GM12878 (cell line): ENCODE measurements around the gene CPHXL.

ENCODE experiments used
- NR2C2 ChIP-seq: IDR thresholded peaks from 2 replicates; pipeline ENCODE4 v1.6.1; 2011; ENCODE audit warnings: borderline replicate concordance, low read depth; ENCODE audit not compliant: control insufficient read depth, insufficient read length
- POLR2AphosphoS5 ChIP-seq: IDR thresholded peaks from 2 replicates; pipeline ENCODE4 v1.6.1; 2011; ENCODE audit warnings: mild to moderate bottlenecking, low read length, inconsistent platforms
- RFX5 ChIP-seq: IDR thresholded peaks from 2 replicates; pipeline ENCODE4 v1.6.1; 2011; ENCODE audit warnings: low read depth, low read length, improper control_type of control experiment
- ZNF384 ChIP-seq: IDR thresholded peaks from 2 replicates; pipeline ENCODE4 v1.6.1; 2012; ENCODE audit warnings: low read depth, mild to moderate bottlenecking, low read length, improper control_type of control experiment, borderline replicate concordance
- TF ChIP-seq, protein P1 (sequence below), 3 experiments: IDR thresholded peaks in 2 of 3; conservative IDR thresholded peaks in 1 of 3; 2 replicates each; pipeline ENCODE4 v1.5.1; 2011; ENCODE audit warnings: low read depth in 3 of 3, low read length in 3 of 3, mild to moderate bottlenecking in 3 of 3, control low read depth in 2 of 3, moderate library complexity in 2 of 3, inconsistent platforms in 1 of 3, mixed read lengths in 1 of 3; ENCODE audit not compliant: control insufficient read depth in 2 of 3, insufficient read depth in 1 of 3; ENCODE audit errors: extremely low read depth in 1 of 3

DNA sequence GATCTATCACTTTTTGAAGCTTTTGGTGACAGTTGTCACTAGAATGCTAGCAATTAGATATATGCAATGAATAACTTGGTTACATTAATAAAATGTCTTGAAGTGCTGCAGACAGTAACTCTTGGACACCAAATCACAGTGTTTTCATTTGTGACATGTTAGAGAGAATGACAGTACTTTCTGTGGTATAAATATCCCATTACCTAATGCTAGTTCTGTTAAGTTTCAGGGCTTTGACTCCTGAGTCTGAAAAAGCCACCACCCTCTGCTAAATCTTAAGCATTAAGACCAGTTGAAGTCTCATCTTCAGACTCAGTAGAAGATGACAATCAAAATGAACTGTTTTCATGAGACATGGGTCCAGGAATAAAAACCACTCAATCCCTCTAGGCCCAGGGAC is 38.9 kb downstream of the CPHXL start:
- TF ChIP-seq, protein P1, sequence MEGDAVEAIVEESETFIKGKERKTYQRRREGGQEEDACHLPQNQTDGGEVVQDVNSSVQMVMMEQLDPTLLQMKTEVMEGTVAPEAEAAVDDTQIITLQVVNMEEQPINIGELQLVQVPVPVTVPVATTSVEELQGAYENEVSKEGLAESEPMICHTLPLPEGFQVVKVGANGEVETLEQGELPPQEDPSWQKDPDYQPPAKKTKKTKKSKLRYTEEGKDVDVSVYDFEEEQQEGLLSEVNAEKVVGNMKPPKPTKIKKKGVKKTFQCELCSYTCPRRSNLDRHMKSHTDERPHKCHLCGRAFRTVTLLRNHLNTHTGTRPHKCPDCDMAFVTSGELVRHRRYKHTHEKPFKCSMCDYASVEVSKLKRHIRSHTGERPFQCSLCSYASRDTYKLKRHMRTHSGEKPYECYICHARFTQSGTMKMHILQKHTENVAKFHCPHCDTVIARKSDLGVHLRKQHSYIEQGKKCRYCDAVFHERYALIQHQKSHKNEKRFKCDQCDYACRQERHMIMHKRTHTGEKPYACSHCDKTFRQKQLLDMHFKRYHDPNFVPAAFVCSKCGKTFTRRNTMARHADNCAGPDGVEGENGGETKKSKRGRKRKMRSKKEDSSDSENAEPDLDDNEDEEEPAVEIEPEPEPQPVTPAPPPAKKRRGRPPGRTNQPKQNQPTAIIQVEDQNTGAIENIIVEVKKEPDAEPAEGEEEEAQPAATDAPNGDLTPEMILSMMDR (IDR thresholded peaks at IDR 0.05 in 2 of 3, conservative IDR thresholded peaks at IDR 0.05 in 1 of 3; ENCODE audit: control insufficient read depth in 2 of 3, extremely low read depth in 1 of 3, insufficient read depth in 1 of 3, low read depth in 3 of 3, low read length in 3 of 3) = no peak
- TF ChIP-seq RFX5 (no peak), POLR2AphosphoS5 (no peak), ZNF384 (no peak), NR2C2 (no peak)
